HEK293 (cell line): ENCODE measurements around the gene RGMA.

Experiments
- CTCF ChIA-PET: fragments of 350-600 bp; formaldehyde crosslinking; extraction: SDS; loops from one replicate; lab custom pipeline; 2021; ENCODE audit warnings: antibody characterized with exemption; lab: Yijun Ruan, JAX
- POLR2A ChIA-PET: fragments of 300-600 bp; formaldehyde crosslinking; extraction: SDS; loops from one replicate; lab custom pipeline; 2020; ENCODE audit warnings: antibody characterized with exemption, inconsistent platforms; lab: Yijun Ruan, JAX
- H3K27ac ChIP-seq: fragments of 200-500 bp; sonication (Bioruptor generic); 2 replicates; pipeline ENCODE4 v1.5.1; 2014; ENCODE audit warnings: low read depth, low read length, control low read depth, inconsistent platforms; ENCODE audit errors: extremely low read depth
- H3K36me3 ChIP-seq, 2 experiments: fragments of 200-500 bp in 1 of 2; sonication (Bioruptor generic) in 1 of 2; 1 replicate in 1 of 2; 2 replicates in 1 of 2; pipeline ENCODE4 v1.5.1; 2014 to 2017; ENCODE audit warnings: inconsistent platforms in 2 of 2, low read length in 2 of 2; ENCODE audit not compliant: control insufficient read depth in 2 of 2, insufficient read depth in 1 of 2
- H3K4me1 ChIP-seq: fragments of 200-500 bp; sonication (Bioruptor generic); 2 replicates; pipeline ENCODE4 v1.5.1; 2014; ENCODE audit warnings: mild to moderate bottlenecking, low read length, inconsistent platforms; ENCODE audit not compliant: control insufficient read depth, insufficient read depth
- H3K4me3 ChIP-seq: 2 replicates; pipeline ENCODE4 v1.5.1; 2011; ENCODE audit warnings: low read depth, mild to moderate bottlenecking, control low read depth, low read length, moderate library complexity
- H3K9me3 ChIP-seq: fragments of 200-500 bp; sonication (Bioruptor generic); 2 replicates; pipeline ENCODE4 v1.5.1; 2014; ENCODE audit warnings: low read depth, low read length, inconsistent platforms; ENCODE audit not compliant: control insufficient read depth, insufficient read depth
- KLF10 ChIP-seq: fragments of 450-650 bp; IDR thresholded peaks from 2 replicates; pipeline ENCODE4 v1.5.1; 2018; ENCODE audit warnings: missing biosample characterization, mild to moderate bottlenecking, missing genetic modification characterization
- YY2 ChIP-seq: fragments of 450-650 bp; formaldehyde crosslinking; IDR thresholded peaks from 2 replicates; pipeline ENCODE4 v1.5.1; 2016; ENCODE audit warnings: missing biosample characterization, missing genetic modification characterization
- ZFHX2 ChIP-seq: fragments of 450-650 bp; formaldehyde crosslinking; conservative IDR thresholded peaks from 2 replicates; pipeline ENCODE4 v1.5.1; 2016; ENCODE audit warnings: missing biosample characterization, missing genetic modification characterization
- ZNF112 ChIP-seq: fragments of 450-650 bp; formaldehyde crosslinking; IDR thresholded peaks from 2 replicates; pipeline ENCODE4 v1.5.0; 2017; ENCODE audit warnings: missing biosample characterization, missing genetic modification characterization
- ZNF157 ChIP-seq: fragments of 450-650 bp; formaldehyde crosslinking; IDR thresholded peaks from 2 replicates; pipeline ENCODE4 v1.5.1; 2016; ENCODE audit warnings: missing biosample characterization, missing genetic modification characterization
- ZNF169 ChIP-seq: fragments of 450-650 bp; formaldehyde crosslinking; IDR thresholded peaks from 2 replicates; pipeline ENCODE4 v1.5.1; 2016; ENCODE audit warnings: missing biosample characterization, missing genetic modification characterization
- ZNF184 ChIP-seq: fragments of 450-650 bp; IDR thresholded peaks from 2 replicates; pipeline ENCODE4 v1.5.1; 2018; ENCODE audit warnings: missing biosample characterization, mild to moderate bottlenecking, missing genetic modification characterization
- ZNF37A ChIP-seq: fragments of 450-650 bp; IDR thresholded peaks from 2 replicates; pipeline ENCODE4 v1.5.1; 2018; ENCODE audit warnings: missing biosample characterization, missing genetic modification characterization
- ZNF394 ChIP-seq: fragments of 450-650 bp; formaldehyde crosslinking; IDR thresholded peaks from 2 replicates; pipeline ENCODE4 v1.5.1; 2016; ENCODE audit warnings: missing biosample characterization, missing genetic modification characterization, mild to moderate bottlenecking, moderate library complexity, borderline replicate concordance
- ZNF529 ChIP-seq: fragments of 450-650 bp; formaldehyde crosslinking; IDR thresholded peaks from 2 replicates; pipeline ENCODE4 v1.5.1; 2017; ENCODE audit warnings: missing genetic modification characterization, missing biosample characterization; ENCODE audit not compliant: insufficient replicate concordance
- ZNF555 ChIP-seq: fragments of 450-650 bp; formaldehyde crosslinking; conservative IDR thresholded peaks from 2 replicates; pipeline ENCODE4 v1.5.1; 2017; ENCODE audit warnings: missing biosample characterization, mild to moderate bottlenecking, missing genetic modification characterization, inconsistent platforms
- ZNF658 ChIP-seq: fragments of 450-650 bp; formaldehyde crosslinking; IDR thresholded peaks from 2 replicates; pipeline ENCODE4; 2016; ENCODE audit warnings: missing biosample characterization, missing genetic modification characterization
- ZNF707 ChIP-seq: fragments of 450-650 bp; formaldehyde crosslinking; IDR thresholded peaks from 2 replicates; pipeline ENCODE4 v1.5.1; 2016; ENCODE audit warnings: missing biosample characterization, missing genetic modification characterization
- ZNF76 ChIP-seq: fragments of 450-650 bp; formaldehyde crosslinking; IDR thresholded peaks from 2 replicates; pipeline ENCODE4; 2016; ENCODE audit warnings: low read depth, missing biosample characterization, missing genetic modification characterization, borderline replicate concordance
- ZSCAN23 ChIP-seq: fragments of 450-650 bp; formaldehyde crosslinking; IDR thresholded peaks from 2 replicates; pipeline ENCODE4 v1.5.1; 2016; ENCODE audit warnings: missing biosample characterization, missing genetic modification characterization
- ZXDB ChIP-seq: fragments of 450-650 bp; formaldehyde crosslinking; IDR thresholded peaks from 2 replicates; pipeline ENCODE4 v1.5.1; 2016; ENCODE audit warnings: missing biosample characterization, missing genetic modification characterization
- TF ChIP-seq, protein P1 (sequence below): fragments of 450-650 bp; formaldehyde crosslinking; IDR thresholded peaks from 2 replicates; pipeline ENCODE4 v1.5.1; 2016; ENCODE audit warnings: missing biosample characterization, missing genetic modification characterization
- TF ChIP-seq, protein P2 (sequence below): fragments of 450-650 bp; formaldehyde crosslinking; IDR thresholded peaks from 2 replicates; pipeline ENCODE4 v1.5.1; 2016; ENCODE audit warnings: missing biosample characterization, missing genetic modification characterization, borderline replicate concordance

RGMA gene

DNA sequence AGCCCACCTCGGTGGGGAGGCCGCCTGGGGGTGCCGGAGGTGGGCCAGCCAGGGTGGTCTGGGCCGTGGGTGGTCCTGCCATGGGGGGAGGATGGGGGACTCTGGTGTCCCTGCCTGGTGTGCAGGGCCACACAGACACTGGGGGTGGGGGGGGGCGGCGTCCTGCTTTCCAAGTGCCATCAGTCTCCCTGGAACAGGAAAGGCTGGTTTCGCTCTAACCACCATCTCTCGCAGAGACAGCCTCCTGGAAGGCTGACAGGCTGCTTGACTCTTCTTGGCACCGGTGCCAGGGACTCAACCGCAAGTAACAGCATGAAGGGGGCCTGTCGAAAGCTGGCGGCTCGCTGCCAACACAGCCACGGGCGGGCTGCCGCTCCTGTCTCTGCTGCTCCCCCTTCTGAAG is 40.3 kb downstream of the RGMA start:
- peaks cover 0 to 77% of the 10 kb centered on the region in 2 experiments; a peak in 2 of 3 replicates for H3K36me3 ChIP-seq
- no peaks in the 10 kb centered on the region for H3K9me3 ChIP-seq
- H3K4me3 ChIP-seq = no peak overlapping the region
- H3K27ac ChIP-seq = no peak overlapping the region
- H3K4me1 ChIP-seq = no peaks in the 10 kb centered on the region
- POLR2A ChIA-PET = no interaction called here
- no peak for TF ChIP-seq ZNF76 (tag by site-specific recombination)
- TF ChIP-seq, protein P1, sequence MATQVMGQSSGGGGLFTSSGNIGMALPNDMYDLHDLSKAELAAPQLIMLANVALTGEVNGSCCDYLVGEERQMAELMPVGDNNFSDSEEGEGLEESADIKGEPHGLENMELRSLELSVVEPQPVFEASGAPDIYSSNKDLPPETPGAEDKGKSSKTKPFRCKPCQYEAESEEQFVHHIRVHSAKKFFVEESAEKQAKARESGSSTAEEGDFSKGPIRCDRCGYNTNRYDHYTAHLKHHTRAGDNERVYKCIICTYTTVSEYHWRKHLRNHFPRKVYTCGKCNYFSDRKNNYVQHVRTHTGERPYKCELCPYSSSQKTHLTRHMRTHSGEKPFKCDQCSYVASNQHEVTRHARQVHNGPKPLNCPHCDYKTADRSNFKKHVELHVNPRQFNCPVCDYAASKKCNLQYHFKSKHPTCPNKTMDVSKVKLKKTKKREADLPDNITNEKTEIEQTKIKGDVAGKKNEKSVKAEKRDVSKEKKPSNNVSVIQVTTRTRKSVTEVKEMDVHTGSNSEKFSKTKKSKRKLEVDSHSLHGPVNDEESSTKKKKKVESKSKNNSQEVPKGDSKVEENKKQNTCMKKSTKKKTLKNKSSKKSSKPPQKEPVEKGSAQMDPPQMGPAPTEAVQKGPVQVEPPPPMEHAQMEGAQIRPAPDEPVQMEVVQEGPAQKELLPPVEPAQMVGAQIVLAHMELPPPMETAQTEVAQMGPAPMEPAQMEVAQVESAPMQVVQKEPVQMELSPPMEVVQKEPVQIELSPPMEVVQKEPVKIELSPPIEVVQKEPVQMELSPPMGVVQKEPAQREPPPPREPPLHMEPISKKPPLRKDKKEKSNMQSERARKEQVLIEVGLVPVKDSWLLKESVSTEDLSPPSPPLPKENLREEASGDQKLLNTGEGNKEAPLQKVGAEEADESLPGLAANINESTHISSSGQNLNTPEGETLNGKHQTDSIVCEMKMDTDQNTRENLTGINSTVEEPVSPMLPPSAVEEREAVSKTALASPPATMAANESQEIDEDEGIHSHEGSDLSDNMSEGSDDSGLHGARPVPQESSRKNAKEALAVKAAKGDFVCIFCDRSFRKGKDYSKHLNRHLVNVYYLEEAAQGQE = no peak
- TF ChIP-seq ZNF529 (tag by site-specific recombination) = no peak
- TF ChIP-seq ZNF707 = no peak
- peak; percentile 41 for TF ChIP-seq ZFHX2 (tag by site-specific recombination)
- no peak for TF ChIP-seq ZNF37A (tag by site-specific recombination)
- no peak for TF ChIP-seq ZNF112 (tag by site-specific recombination)
- CTCF ChIA-PET = no interaction called here

DNA sequence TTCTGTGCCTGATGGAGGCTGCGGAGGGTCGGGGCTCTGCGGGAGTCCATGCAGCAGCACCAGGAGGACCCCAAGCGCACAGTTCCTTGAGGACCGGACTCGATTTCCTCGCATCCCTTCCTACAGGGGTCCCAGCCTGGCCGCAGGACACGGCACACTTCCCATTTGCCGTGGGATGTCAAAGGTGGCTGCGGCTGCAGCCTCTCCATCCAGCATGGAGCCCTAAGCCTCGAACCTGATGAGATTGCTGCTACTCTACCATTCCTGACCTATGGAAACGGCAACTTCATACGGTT is 40.6 kb downstream of the RGMA start:
- POLR2A ChIA-PET = no interaction called here
- no peak overlapping the region for H3K4me3 ChIP-seq
- no peak for TF ChIP-seq YY2 (tag by site-specific recombination)
- H3K9me3 ChIP-seq = no peaks in the 10 kb centered on the region
- no peaks in the 10 kb centered on the region for H3K4me1 ChIP-seq
- no peak overlapping the region for H3K27ac ChIP-seq
- peaks cover 0 to 77% of the 10 kb centered on the region in 2 experiments; a peak in 1 of 3 replicates for H3K36me3 ChIP-seq
- CTCF ChIA-PET = no interaction called here

DNA sequence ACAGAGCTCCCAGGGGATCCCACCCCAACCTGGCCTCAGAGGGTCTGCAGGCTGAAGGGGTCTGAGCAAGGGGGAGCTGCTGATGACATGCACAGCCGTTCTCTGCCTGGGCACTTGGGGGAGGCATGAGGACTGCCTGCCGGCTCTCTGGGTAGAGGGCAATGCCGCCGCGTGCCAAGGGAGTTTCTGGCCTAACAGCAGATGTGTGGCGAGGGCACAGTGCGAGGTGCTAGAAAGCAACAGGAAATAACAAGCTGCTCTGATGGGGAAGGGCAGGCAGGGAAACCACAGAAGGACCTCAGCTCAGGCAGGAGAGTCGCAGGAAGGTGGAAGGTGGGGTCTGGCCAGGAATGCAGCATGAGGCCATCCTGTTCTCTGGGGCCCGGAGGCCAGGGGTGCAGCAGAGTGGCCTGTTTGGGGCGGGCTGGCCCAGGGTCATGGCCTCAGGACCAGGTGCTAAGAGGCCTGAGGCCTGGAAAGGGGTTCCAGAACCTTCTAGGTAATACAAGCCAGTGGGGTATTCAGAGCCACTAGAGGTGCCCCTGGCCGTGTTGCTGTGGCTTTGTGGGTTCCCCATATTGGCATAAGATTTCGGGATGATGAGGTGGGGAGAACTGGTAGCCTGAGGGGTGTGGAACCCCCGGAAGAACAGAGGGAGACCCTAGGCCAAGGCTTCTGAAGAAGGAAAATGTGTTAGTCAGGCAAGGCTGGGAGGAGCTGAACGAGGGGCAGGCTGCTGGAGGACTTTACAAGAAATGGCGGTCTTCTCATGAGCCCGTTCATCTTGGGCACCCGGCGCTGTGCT is 41.2 kb downstream of the RGMA start:
- H3K9me3 ChIP-seq = no peaks in the 10 kb centered on the region
- no peak overlapping the region for H3K27ac ChIP-seq
- no peak overlapping the region for H3K4me3 ChIP-seq
- POLR2A ChIA-PET = no interaction called here
- CTCF ChIA-PET = no interaction called here
- peaks cover 0 to 77% of the 10 kb centered on the region in 2 experiments; a peak in 1 of 3 replicates for H3K36me3 ChIP-seq
- no peaks in the 10 kb centered on the region for H3K4me1 ChIP-seq
- TF ChIP-seq ZSCAN23 (tag by site-specific recombination) (no peak), ZNF169 (tag by site-specific recombination) (no peak), ZNF184 (tag by site-specific recombination) (no peak), KLF10 (tag by site-specific recombination) (no peak), ZNF555 (tag by site-specific recombination) (no peak), ZXDB (tag by site-specific recombination) (no peak), ZNF157 (tag by site-specific recombination) (no peak), ZNF707 (no peak), ZNF112 (tag by site-specific recombination) (no peak), ZNF394 (tag by site-specific recombination) (no peak), ZNF658 (tag by site-specific recombination) (no peak)
- TF ChIP-seq, protein P1 = no peak
- TF ChIP-seq, protein P2, sequence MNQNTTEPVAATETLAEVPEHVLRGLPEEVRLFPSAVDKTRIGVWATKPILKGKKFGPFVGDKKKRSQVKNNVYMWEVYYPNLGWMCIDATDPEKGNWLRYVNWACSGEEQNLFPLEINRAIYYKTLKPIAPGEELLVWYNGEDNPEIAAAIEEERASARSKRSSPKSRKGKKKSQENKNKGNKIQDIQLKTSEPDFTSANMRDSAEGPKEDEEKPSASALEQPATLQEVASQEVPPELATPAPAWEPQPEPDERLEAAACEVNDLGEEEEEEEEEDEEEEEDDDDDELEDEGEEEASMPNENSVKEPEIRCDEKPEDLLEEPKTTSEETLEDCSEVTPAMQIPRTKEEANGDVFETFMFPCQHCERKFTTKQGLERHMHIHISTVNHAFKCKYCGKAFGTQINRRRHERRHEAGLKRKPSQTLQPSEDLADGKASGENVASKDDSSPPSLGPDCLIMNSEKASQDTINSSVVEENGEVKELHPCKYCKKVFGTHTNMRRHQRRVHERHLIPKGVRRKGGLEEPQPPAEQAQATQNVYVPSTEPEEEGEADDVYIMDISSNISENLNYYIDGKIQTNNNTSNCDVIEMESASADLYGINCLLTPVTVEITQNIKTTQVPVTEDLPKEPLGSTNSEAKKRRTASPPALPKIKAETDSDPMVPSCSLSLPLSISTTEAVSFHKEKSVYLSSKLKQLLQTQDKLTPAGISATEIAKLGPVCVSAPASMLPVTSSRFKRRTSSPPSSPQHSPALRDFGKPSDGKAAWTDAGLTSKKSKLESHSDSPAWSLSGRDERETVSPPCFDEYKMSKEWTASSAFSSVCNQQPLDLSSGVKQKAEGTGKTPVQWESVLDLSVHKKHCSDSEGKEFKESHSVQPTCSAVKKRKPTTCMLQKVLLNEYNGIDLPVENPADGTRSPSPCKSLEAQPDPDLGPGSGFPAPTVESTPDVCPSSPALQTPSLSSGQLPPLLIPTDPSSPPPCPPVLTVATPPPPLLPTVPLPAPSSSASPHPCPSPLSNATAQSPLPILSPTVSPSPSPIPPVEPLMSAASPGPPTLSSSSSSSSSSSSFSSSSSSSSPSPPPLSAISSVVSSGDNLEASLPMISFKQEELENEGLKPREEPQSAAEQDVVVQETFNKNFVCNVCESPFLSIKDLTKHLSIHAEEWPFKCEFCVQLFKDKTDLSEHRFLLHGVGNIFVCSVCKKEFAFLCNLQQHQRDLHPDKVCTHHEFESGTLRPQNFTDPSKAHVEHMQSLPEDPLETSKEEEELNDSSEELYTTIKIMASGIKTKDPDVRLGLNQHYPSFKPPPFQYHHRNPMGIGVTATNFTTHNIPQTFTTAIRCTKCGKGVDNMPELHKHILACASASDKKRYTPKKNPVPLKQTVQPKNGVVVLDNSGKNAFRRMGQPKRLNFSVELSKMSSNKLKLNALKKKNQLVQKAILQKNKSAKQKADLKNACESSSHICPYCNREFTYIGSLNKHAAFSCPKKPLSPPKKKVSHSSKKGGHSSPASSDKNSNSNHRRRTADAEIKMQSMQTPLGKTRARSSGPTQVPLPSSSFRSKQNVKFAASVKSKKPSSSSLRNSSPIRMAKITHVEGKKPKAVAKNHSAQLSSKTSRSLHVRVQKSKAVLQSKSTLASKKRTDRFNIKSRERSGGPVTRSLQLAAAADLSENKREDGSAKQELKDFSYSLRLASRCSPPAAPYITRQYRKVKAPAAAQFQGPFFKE (tag by site-specific recombination) = no peak
